OCI-LY7 (cell line): Measurements from ENCODE around the gene SCCPDH. TPM values are rescaled to one million over a fixed set of nuclear protein-coding genes. Genes with fewer than 3 reads are reported as not detected.
"Not testable (repeated sequence)": the region's sequence is repeated elsewhere in the genome, so short reads cannot be mapped to it uniquely, and the experiment has no call there.

Experiments used
- BruUV-seq: library from RNA; stranded (reverse); fragments of 400-500 nt; replicated peaks from 2 replicates; lab custom pipeline; 2021; lab: Mats Ljungman, UMichigan
- CTCF ChIA-PET: fragments of 300-600 bp; sonication (Branson Sonifier 250); formaldehyde crosslinking; loops from one replicate; lab custom pipeline; 2022; ENCODE audit warnings: antibody characterized with exemption; ENCODE audit not compliant: unreplicated experiment; lab: Charles Lee
- POLR2A ChIA-PET: fragments of 300-600 bp; sonication (Branson Sonifier 250); formaldehyde crosslinking; loops from one replicate; lab custom pipeline; 2022; ENCODE audit warnings: antibody characterized with exemption; lab: Charles Lee
- DNase-seq: peaks from one replicate; pipeline ENCODE4 v3.0.0-alpha.2; 2015; ENCODE audit warnings: low spot score
- H2AFZ ChIP-seq: fragments of 200-600 bp; sonication (generic), shearing (Covaris generic); 2 replicates; pipeline ENCODE4 v1.6.1; 2014; ENCODE audit warnings: mild to moderate bottlenecking, antibody characterized with exemption, low read length, moderate library complexity
- H3K27ac ChIP-seq: fragments of 200-600 bp; sonication (generic); 2 replicates; pipeline ENCODE4 v1.5.1; 2014; ENCODE audit warnings: mixed run types, low read depth, mild to moderate bottlenecking, moderate library complexity, low read length, inconsistent platforms; ENCODE audit not compliant: poor library complexity, severe bottlenecking
- H3K36me3 ChIP-seq: fragments of 200-600 bp; sonication (generic); 2 replicates; pipeline ENCODE4 v1.6.1; 2014; ENCODE audit warnings: mild to moderate bottlenecking, antibody characterized with exemption, low read length, moderate library complexity, mixed read lengths; ENCODE audit not compliant: insufficient read depth
- H3K4me1 ChIP-seq: fragments of 200-600 bp; sonication (generic); 2 replicates; pipeline ENCODE4 v1.5.1; 2014; ENCODE audit warnings: mild to moderate bottlenecking, low read length; ENCODE audit not compliant: insufficient read depth, poor library complexity, severe bottlenecking
- H3K4me2 ChIP-seq: fragments of 200-600 bp; sonication (generic); 2 replicates; pipeline ENCODE4 v1.6.1; 2014; ENCODE audit warnings: mild to moderate bottlenecking, low read length
- H3K4me3 ChIP-seq: fragments of 200-600 bp; sonication (generic); 2 replicates; pipeline ENCODE4 v1.5.1; 2014; ENCODE audit warnings: mild to moderate bottlenecking, low read depth, low read length; ENCODE audit not compliant: poor library complexity, severe bottlenecking
- H3K79me2 ChIP-seq: fragments of 200-600 bp; sonication (generic); 2 replicates; pipeline ENCODE4 v1.6.1; 2016; ENCODE audit warnings: low read depth, mild to moderate bottlenecking, low read length, moderate library complexity, mixed read lengths; ENCODE audit not compliant: insufficient read depth
- H3K9me2 ChIP-seq: fragments of 200-600 bp; sonication (generic); 2 replicates; pipeline ENCODE4 v1.6.1; 2016; ENCODE audit warnings: mild to moderate bottlenecking, low read length, mixed read lengths; ENCODE audit not compliant: insufficient read depth
- H3K9me3 ChIP-seq: fragments of 200-600 bp; sonication (generic); 2 replicates; pipeline ENCODE4 v1.6.1; 2014; ENCODE audit warnings: mild to moderate bottlenecking, mixed run types, low read length, mixed read lengths
- H4K20me1 ChIP-seq: fragments of 200-600 bp; sonication (generic); 2 replicates; pipeline ENCODE4 v1.6.1; 2014; ENCODE audit warnings: mild to moderate bottlenecking, antibody characterized with exemption, low read length, moderate library complexity, mixed read lengths; ENCODE audit not compliant: insufficient read depth
- EZH2phosphoT487 ChIP-seq: fragments of 200-600 bp; sonication (generic); IDR thresholded peaks from 2 replicates; pipeline ENCODE4 v1.6.1; 2018; ENCODE audit warnings: low read depth, borderline replicate concordance, mild to moderate bottlenecking, mixed run types, antibody characterized with exemption, low read length, moderate library complexity, mixed read lengths
- intact Hi-C: fragments of 100-400 bp; cut with micrococcal nuclease; formaldehyde crosslinking; loops from one replicate; pipeline ENCODE4 v1.10.0; 2022; ENCODE audit not compliant: unreplicated experiment
- total RNA-seq, 2 experiments: library from RNA; depleted of rRNA in 1 of 2; stranded (reverse); fragments of >200 nt in 1 of 2; shearing (Covaris generic) in 1 of 2; gene quantifications; 2 replicates each; pipeline ENCODE4 v1.2.3, GENCODE V29; 2014 to 2022
- TF ChIP-seq, protein P1 (sequence below): fragments of 200-600 bp; sonication (generic); conservative IDR thresholded peaks from 2 replicates; pipeline ENCODE4 v1.5.1; 2014; ENCODE audit warnings: mild to moderate bottlenecking, antibody characterized with exemption, low read length, moderate library complexity, mixed read lengths

SCCPDH gene
- total RNA-seq, 2 experiments from 2014 or later, result 1.8 to 12.2 TPM

- H3K4me2 ChIP-seq, result no peak overlapping the region
Measured at GRCh38 chr1:246734866-246735265, 10.7 kb downstream of the SCCPDH start.

GRCh38 chr1:246735735-246736134 is 11.5 kb downstream of the SCCPDH start:
- no peaks in the 10 kb centered on the region for H4K20me1 ChIP-seq
- POLR2A ChIA-PET, result interaction anchor here (0.6 to 1.2 kb wide), 4 partner anchors 22 to 97 kb away, joined by 3 read pairs; no protein-coding TSS in a partner anchor
- intact Hi-C loops, result no loop called here
- H3K9me3 ChIP-seq, result 0 out of 2 replicates have a peak, but pooled peaks cover 7% of the 10 kb centered on the region
- H3K9me2 ChIP-seq, result no peaks in the 10 kb centered on the region
- H3K27ac ChIP-seq, result no peak overlapping the region
- BruUV-seq, result no TSS peak
- TF ChIP-seq EZH2phosphoT487, result no peak
- TF ChIP-seq, protein P1, sequence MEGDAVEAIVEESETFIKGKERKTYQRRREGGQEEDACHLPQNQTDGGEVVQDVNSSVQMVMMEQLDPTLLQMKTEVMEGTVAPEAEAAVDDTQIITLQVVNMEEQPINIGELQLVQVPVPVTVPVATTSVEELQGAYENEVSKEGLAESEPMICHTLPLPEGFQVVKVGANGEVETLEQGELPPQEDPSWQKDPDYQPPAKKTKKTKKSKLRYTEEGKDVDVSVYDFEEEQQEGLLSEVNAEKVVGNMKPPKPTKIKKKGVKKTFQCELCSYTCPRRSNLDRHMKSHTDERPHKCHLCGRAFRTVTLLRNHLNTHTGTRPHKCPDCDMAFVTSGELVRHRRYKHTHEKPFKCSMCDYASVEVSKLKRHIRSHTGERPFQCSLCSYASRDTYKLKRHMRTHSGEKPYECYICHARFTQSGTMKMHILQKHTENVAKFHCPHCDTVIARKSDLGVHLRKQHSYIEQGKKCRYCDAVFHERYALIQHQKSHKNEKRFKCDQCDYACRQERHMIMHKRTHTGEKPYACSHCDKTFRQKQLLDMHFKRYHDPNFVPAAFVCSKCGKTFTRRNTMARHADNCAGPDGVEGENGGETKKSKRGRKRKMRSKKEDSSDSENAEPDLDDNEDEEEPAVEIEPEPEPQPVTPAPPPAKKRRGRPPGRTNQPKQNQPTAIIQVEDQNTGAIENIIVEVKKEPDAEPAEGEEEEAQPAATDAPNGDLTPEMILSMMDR, result no peak
- DNase-seq, result no peak
- no peaks in the 10 kb centered on the region for H3K36me3 ChIP-seq
- H3K4me1 ChIP-seq, result no peaks in the 10 kb centered on the region
- CTCF ChIA-PET, result no interaction called here
- H3K4me3 ChIP-seq, result no peak overlapping the region
- H3K4me2 ChIP-seq, result no peak overlapping the region
- H3K79me2 ChIP-seq, result no peaks in the 10 kb centered on the region
- H2AFZ ChIP-seq, result no peak overlapping the region

More at GRCh38 chr1:246734866-246735265, 10.7 kb downstream of the SCCPDH start:
- no peaks in the 10 kb centered on the region for H3K79me2 ChIP-seq
- H3K36me3 ChIP-seq, result no peaks in the 10 kb centered on the region
- no peak for DNase-seq
- H3K27ac ChIP-seq, result no peak overlapping the region
- POLR2A ChIA-PET, result interaction anchor here (0.6 kb wide), 2 partner anchors 38 to 878 kb away, joined by 3 read pairs; no protein-coding TSS in a partner anchor
- H3K4me3 ChIP-seq, result no peak overlapping the region
- H3K9me3 ChIP-seq, result 0 out of 2 replicates have a peak, but pooled peaks cover 7% of the 10 kb centered on the region
- H3K4me1 ChIP-seq, result no peaks in the 10 kb centered on the region
- H3K9me2 ChIP-seq, result no peaks in the 10 kb centered on the region
- CTCF ChIA-PET, result no interaction called here
- BruUV-seq, result no TSS peak
- intact Hi-C loops, result no loop called here
- no peaks in the 10 kb centered on the region for H4K20me1 ChIP-seq
- no peak overlapping the region for H2AFZ ChIP-seq
- TF ChIP-seq, protein P1, result no peak
- TF ChIP-seq EZH2phosphoT487, result no peak

DNA sequence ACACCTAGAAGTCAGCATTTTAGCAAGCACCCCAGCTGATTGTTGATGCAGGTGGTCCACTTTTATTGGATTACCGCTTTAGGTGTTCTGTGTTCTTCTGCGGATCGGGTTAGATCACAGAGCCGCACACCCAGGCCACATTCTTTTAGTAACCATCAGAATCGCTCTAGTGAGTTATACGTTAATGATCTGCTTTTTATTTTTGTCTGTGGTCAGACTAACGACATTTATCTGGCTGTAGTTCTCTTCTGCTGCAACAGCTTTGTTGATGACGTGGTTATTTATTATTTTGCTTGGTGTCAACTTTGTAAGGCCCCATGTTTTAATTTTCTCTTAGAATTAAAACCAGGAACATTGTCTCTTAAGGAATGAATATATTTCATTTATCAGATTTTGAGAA is 18.2 kb downstream of the SCCPDH start:
- CTCF ChIA-PET, result no interaction called here
- Histone ChIP-seq H3K4me3 (no peak overlapping the region), H3K36me3 (no peaks in the 10 kb centered on the region), H3K79me2 (no peaks in the 10 kb centered on the region), H2AFZ (no peak overlapping the region), H3K9me3 (no peaks in the 10 kb centered on the region), H3K4me1 (no peaks in the 10 kb centered on the region), H4K20me1 (no peaks in the 10 kb centered on the region), H3K9me2 (no peaks in the 10 kb centered on the region), H3K27ac (no peak overlapping the region), H3K4me2 (no peak overlapping the region)
- DNase-seq, result no peak
- no TSS peak for BruUV-seq
- POLR2A ChIA-PET, result interaction anchor here (1.1 kb wide), 1 partner anchor 17 kb away, joined by 3 read pairs; no protein-coding TSS in a partner anchor
- TF ChIP-seq, protein P1, result no peak
- no peak for TF ChIP-seq EZH2phosphoT487
- intact Hi-C loops, result no loop called here

- H3K27ac ChIP-seq, H3K9me2 ChIP-seq, CTCF ChIA-PET, H3K4me1 ChIP-seq, DNase-seq, H3K79me2 ChIP-seq, H4K20me1 ChIP-seq, intact Hi-C loops, H3K9me3 ChIP-seq, BruUV-seq, H2AFZ ChIP-seq, H3K4me3 ChIP-seq, H3K36me3 ChIP-seq, H3K4me2 ChIP-seq: not testable (repeated sequence)
- POLR2A ChIA-PET, result interaction anchor here (0.6 kb wide), 1 partner anchor 364 kb away, joined by 6 read pairs; no protein-coding TSS in a partner anchor
Measured at GRCh38 chr1:246746155-246746554, 21.9 kb downstream of the SCCPDH start.
